HEK293 (cell line): ENCODE measurements around the gene FIBP.

Experiments
- GLI2 ChIP-seq: fragments of 450-650 bp; formaldehyde crosslinking; IDR thresholded peaks from 2 replicates; pipeline ENCODE4; 2017; ENCODE audit warnings: missing biosample characterization, missing genetic modification characterization, low read depth, borderline replicate concordance
- GLIS2 ChIP-seq: fragments of 450-650 bp; formaldehyde crosslinking; IDR thresholded peaks from 2 replicates; pipeline ENCODE4 v1.5.1; 2016; ENCODE audit warnings: missing biosample characterization, missing genetic modification characterization
- IKZF3 ChIP-seq: fragments of 450-650 bp; IDR thresholded peaks from 2 replicates; pipeline ENCODE4 v1.5.0; 2018; ENCODE audit warnings: missing biosample characterization, mild to moderate bottlenecking, missing genetic modification characterization, moderate library complexity
- MYNN ChIP-seq: fragments of 450-650 bp; formaldehyde crosslinking; IDR thresholded peaks from 2 replicates; pipeline ENCODE4 v1.5.1; 2016; ENCODE audit warnings: missing biosample characterization, missing genetic modification characterization, borderline replicate concordance
- OVOL3 ChIP-seq: fragments of 450-650 bp; formaldehyde crosslinking; IDR thresholded peaks from 2 replicates; pipeline ENCODE4 v1.5.1; 2016; ENCODE audit warnings: missing biosample characterization, missing genetic modification characterization
- SP3 ChIP-seq: fragments of 450-650 bp; formaldehyde crosslinking; IDR thresholded peaks from 2 replicates; pipeline ENCODE4 v1.5.1; 2016; ENCODE audit warnings: missing biosample characterization, missing genetic modification characterization
- ZBTB8A ChIP-seq: fragments of 450-650 bp; formaldehyde crosslinking; IDR thresholded peaks from 2 replicates; pipeline ENCODE4 v1.5.1; 2016; ENCODE audit warnings: missing biosample characterization, missing genetic modification characterization
- ZFHX2 ChIP-seq: fragments of 450-650 bp; formaldehyde crosslinking; conservative IDR thresholded peaks from 2 replicates; pipeline ENCODE4 v1.5.1; 2016; ENCODE audit warnings: missing biosample characterization, missing genetic modification characterization
- ZFP3 ChIP-seq: fragments of 450-650 bp; formaldehyde crosslinking; IDR thresholded peaks from 2 replicates; pipeline ENCODE4 v1.5.1; 2016; ENCODE audit warnings: low read depth, missing biosample characterization, missing genetic modification characterization
- ZNF157 ChIP-seq: fragments of 450-650 bp; formaldehyde crosslinking; IDR thresholded peaks from 2 replicates; pipeline ENCODE4 v1.5.1; 2016; ENCODE audit warnings: missing biosample characterization, missing genetic modification characterization
- ZNF18 ChIP-seq: fragments of 450-650 bp; formaldehyde crosslinking; IDR thresholded peaks from 2 replicates; pipeline ENCODE4 v1.5.1; 2016; ENCODE audit warnings: missing biosample characterization, missing genetic modification characterization
- ZNF24 ChIP-seq: fragments of 450-650 bp; formaldehyde crosslinking; IDR thresholded peaks from 2 replicates; pipeline ENCODE4 v1.5.1; 2016; ENCODE audit warnings: missing biosample characterization, missing genetic modification characterization
- ZNF266 ChIP-seq: fragments of 450-650 bp; formaldehyde crosslinking; IDR thresholded peaks from 2 replicates; pipeline ENCODE4 v1.5.1; 2016; ENCODE audit warnings: missing biosample characterization, missing genetic modification characterization, low read depth
- ZNF274 ChIP-seq, 2 experiments: fragments of 200-500 bp in 1 of 2; fragments of 450-650 bp in 1 of 2; sonication (Bioruptor generic) in 1 of 2; formaldehyde crosslinking in 1 of 2; IDR thresholded peaks; 2 replicates each; pipeline versions ENCODE4 v1.5.1 to v1.6.1; 2014 to 2016; ENCODE audit warnings: borderline replicate concordance in 1 of 2, inconsistent platforms in 1 of 2, low read length in 1 of 2, missing biosample characterization in 1 of 2, missing genetic modification characterization in 1 of 2
- ZNF292 ChIP-seq: fragments of 450-650 bp; formaldehyde crosslinking; IDR thresholded peaks from 2 replicates; pipeline ENCODE4 v1.5.1; 2016; ENCODE audit warnings: low read depth, missing biosample characterization, missing genetic modification characterization, borderline replicate concordance
- ZNF350 ChIP-seq: fragments of 450-650 bp; formaldehyde crosslinking; IDR thresholded peaks from 2 replicates; pipeline ENCODE4 v1.5.0; 2017; ENCODE audit warnings: missing biosample characterization, mild to moderate bottlenecking, missing genetic modification characterization
- ZNF362 ChIP-seq: fragments of 450-650 bp; formaldehyde crosslinking; IDR thresholded peaks from 2 replicates; pipeline ENCODE4 v1.5.1; 2016; ENCODE audit warnings: missing biosample characterization, missing genetic modification characterization
- ZNF37A ChIP-seq: fragments of 450-650 bp; IDR thresholded peaks from 2 replicates; pipeline ENCODE4 v1.5.1; 2018; ENCODE audit warnings: missing biosample characterization, missing genetic modification characterization
- ZNF510 ChIP-seq: fragments of 450-650 bp; formaldehyde crosslinking; IDR thresholded peaks from 2 replicates; pipeline ENCODE4 v1.5.1; 2018; ENCODE audit warnings: mild to moderate bottlenecking, missing genetic modification characterization, missing biosample characterization; ENCODE audit not compliant: insufficient replicate concordance
- ZNF585B ChIP-seq: fragments of 450-650 bp; formaldehyde crosslinking; IDR thresholded peaks from 2 replicates; pipeline ENCODE4 v1.5.1; 2016; ENCODE audit warnings: missing biosample characterization, missing genetic modification characterization
- ZNF654 ChIP-seq: fragments of 450-650 bp; formaldehyde crosslinking; IDR thresholded peaks from 2 replicates; pipeline ENCODE4 v1.5.1; 2016; ENCODE audit warnings: low read depth, missing biosample characterization, missing genetic modification characterization
- ZNF664 ChIP-seq: fragments of 450-650 bp; formaldehyde crosslinking; IDR thresholded peaks from 2 replicates; pipeline ENCODE4 v1.5.1; 2016; ENCODE audit warnings: missing biosample characterization, missing genetic modification characterization
- ZNF692 ChIP-seq: fragments of 450-650 bp; formaldehyde crosslinking; IDR thresholded peaks from 2 replicates; pipeline ENCODE4 v1.5.1; 2016; ENCODE audit warnings: missing biosample characterization, missing genetic modification characterization
- ZXDB ChIP-seq: fragments of 450-650 bp; formaldehyde crosslinking; IDR thresholded peaks from 2 replicates; pipeline ENCODE4 v1.5.1; 2016; ENCODE audit warnings: missing biosample characterization, missing genetic modification characterization
- TF ChIP-seq, protein P1 (sequence below): fragments of 450-650 bp; formaldehyde crosslinking; IDR thresholded peaks from 2 replicates; pipeline ENCODE4 v1.5.1; 2017; ENCODE audit warnings: missing biosample characterization, missing genetic modification characterization
- TF ChIP-seq, protein P2 (sequence below): fragments of 450-650 bp; formaldehyde crosslinking; IDR thresholded peaks from 2 replicates; pipeline ENCODE4 v1.5.1; 2016; ENCODE audit warnings: missing biosample characterization, missing genetic modification characterization, borderline replicate concordance

FIBP gene

GRCh38 chr11:65919573-65920371 lies 31.5 kb upstream of the FIBP start (continued):
- TF ChIP-seq ZNF654 (tag by site-specific recombination) (no peak), ZNF362 (no peak), ZNF274 (IDR thresholded peaks at IDR 0.05; ENCODE audit: low read length) (no peak), ZNF274 (tag by site-specific recombination; IDR thresholded peaks at IDR 0.05; ENCODE audit: borderline replicate concordance) (no peak), GLIS2 (tag by site-specific recombination) (peak; percentile 46; the same call in 1 of the 2 replicates), MYNN (no peak), ZFHX2 (tag by site-specific recombination) (peak; percentile 67), GLI2 (no peak), ZNF510 (tag by site-specific recombination) (no peak), ZNF585B (no peak), ZNF350 (no peak), ZNF266 (no peak), SP3 (tag by site-specific recombination) (peak; percentile 60; the same call in 1 of the 2 replicates), ZBTB8A (tag by site-specific recombination) (no peak), IKZF3 (no peak), ZNF24 (tag by site-specific recombination) (no peak), ZNF292 (tag by site-specific recombination) (no peak), OVOL3 (tag by site-specific recombination) (no peak), ZNF692 (tag by site-specific recombination) (peak; percentile 67; the same call in 1 of the 2 replicates), ZNF664 (tag by site-specific recombination) (no peak), ZFP3 (tag by site-specific recombination) (no peak), ZXDB (no peak), ZNF37A (tag by site-specific recombination) (no peak), ZNF18 (no peak), ZNF157 (tag by site-specific recombination) (no peak)
- TF ChIP-seq, protein P1, sequence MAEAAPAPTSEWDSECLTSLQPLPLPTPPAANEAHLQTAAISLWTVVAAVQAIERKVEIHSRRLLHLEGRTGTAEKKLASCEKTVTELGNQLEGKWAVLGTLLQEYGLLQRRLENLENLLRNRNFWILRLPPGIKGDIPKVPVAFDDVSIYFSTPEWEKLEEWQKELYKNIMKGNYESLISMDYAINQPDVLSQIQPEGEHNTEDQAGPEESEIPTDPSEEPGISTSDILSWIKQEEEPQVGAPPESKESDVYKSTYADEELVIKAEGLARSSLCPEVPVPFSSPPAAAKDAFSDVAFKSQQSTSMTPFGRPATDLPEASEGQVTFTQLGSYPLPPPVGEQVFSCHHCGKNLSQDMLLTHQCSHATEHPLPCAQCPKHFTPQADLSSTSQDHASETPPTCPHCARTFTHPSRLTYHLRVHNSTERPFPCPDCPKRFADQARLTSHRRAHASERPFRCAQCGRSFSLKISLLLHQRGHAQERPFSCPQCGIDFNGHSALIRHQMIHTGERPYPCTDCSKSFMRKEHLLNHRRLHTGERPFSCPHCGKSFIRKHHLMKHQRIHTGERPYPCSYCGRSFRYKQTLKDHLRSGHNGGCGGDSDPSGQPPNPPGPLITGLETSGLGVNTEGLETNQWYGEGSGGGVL, result no peak
- TF ChIP-seq, protein P2, sequence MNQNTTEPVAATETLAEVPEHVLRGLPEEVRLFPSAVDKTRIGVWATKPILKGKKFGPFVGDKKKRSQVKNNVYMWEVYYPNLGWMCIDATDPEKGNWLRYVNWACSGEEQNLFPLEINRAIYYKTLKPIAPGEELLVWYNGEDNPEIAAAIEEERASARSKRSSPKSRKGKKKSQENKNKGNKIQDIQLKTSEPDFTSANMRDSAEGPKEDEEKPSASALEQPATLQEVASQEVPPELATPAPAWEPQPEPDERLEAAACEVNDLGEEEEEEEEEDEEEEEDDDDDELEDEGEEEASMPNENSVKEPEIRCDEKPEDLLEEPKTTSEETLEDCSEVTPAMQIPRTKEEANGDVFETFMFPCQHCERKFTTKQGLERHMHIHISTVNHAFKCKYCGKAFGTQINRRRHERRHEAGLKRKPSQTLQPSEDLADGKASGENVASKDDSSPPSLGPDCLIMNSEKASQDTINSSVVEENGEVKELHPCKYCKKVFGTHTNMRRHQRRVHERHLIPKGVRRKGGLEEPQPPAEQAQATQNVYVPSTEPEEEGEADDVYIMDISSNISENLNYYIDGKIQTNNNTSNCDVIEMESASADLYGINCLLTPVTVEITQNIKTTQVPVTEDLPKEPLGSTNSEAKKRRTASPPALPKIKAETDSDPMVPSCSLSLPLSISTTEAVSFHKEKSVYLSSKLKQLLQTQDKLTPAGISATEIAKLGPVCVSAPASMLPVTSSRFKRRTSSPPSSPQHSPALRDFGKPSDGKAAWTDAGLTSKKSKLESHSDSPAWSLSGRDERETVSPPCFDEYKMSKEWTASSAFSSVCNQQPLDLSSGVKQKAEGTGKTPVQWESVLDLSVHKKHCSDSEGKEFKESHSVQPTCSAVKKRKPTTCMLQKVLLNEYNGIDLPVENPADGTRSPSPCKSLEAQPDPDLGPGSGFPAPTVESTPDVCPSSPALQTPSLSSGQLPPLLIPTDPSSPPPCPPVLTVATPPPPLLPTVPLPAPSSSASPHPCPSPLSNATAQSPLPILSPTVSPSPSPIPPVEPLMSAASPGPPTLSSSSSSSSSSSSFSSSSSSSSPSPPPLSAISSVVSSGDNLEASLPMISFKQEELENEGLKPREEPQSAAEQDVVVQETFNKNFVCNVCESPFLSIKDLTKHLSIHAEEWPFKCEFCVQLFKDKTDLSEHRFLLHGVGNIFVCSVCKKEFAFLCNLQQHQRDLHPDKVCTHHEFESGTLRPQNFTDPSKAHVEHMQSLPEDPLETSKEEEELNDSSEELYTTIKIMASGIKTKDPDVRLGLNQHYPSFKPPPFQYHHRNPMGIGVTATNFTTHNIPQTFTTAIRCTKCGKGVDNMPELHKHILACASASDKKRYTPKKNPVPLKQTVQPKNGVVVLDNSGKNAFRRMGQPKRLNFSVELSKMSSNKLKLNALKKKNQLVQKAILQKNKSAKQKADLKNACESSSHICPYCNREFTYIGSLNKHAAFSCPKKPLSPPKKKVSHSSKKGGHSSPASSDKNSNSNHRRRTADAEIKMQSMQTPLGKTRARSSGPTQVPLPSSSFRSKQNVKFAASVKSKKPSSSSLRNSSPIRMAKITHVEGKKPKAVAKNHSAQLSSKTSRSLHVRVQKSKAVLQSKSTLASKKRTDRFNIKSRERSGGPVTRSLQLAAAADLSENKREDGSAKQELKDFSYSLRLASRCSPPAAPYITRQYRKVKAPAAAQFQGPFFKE, result no peak
